KMS-11 (cell line): ENCODE measurements around the gene ADAMTS17.

Experiments
- H2AFZ ChIP-seq: fragments of 200-600 bp; sonication (generic); 2 replicates; pipeline ENCODE4 v1.6.1; 2016; ENCODE audit warnings: antibody characterized with exemption, mixed run types, low read depth
- H3K27ac ChIP-seq: fragments of 200-600 bp; sonication (generic); 2 replicates; pipeline ENCODE4 v1.6.1; 2016; ENCODE audit warnings: mild to moderate bottlenecking, mixed run types
- H3K27me3 ChIP-seq: fragments of 200-600 bp; sonication (generic); 2 replicates; pipeline ENCODE4 v1.6.1; 2017; ENCODE audit warnings: mild to moderate bottlenecking, low read depth, mixed run types, moderate library complexity; ENCODE audit not compliant: insufficient read depth
- H3K36me3 ChIP-seq: fragments of 200-600 bp; sonication (generic); 2 replicates; pipeline ENCODE4 v1.6.1; 2017; ENCODE audit warnings: mild to moderate bottlenecking, mixed run types; ENCODE audit not compliant: insufficient read depth
- H3K4me1 ChIP-seq: fragments of 200-600 bp; sonication (generic); 2 replicates; pipeline ENCODE4 v1.6.1; 2016; ENCODE audit warnings: mild to moderate bottlenecking, low read depth, mixed run types; ENCODE audit not compliant: poor library complexity, severe bottlenecking
- H3K4me2 ChIP-seq: fragments of 200-600 bp; sonication (generic); 2 replicates; pipeline ENCODE4 v1.7.0; 2016; ENCODE audit warnings: mild to moderate bottlenecking, mixed run types
- H3K4me3 ChIP-seq: fragments of 200-600 bp; sonication (generic); IDR thresholded peaks from 2 replicates; pipeline ENCODE4 v1.6.1; 2017; ENCODE audit warnings: low read depth, low read length, mixed read lengths; ENCODE audit not compliant: insufficient read depth
- H3K79me2 ChIP-seq: fragments of 200-600 bp; sonication (generic); 2 replicates; pipeline ENCODE4 v1.6.1; 2016; ENCODE audit warnings: low read depth, mixed run types; ENCODE audit not compliant: insufficient read depth
- H3K9ac ChIP-seq: fragments of 200-600 bp; sonication (generic); 2 replicates; pipeline ENCODE4 v1.6.1; 2016; ENCODE audit warnings: mild to moderate bottlenecking, mixed run types
- H4K20me1 ChIP-seq: fragments of 200-600 bp; sonication (generic); 2 replicates; pipeline ENCODE4 v1.6.1; 2016; ENCODE audit warnings: mild to moderate bottlenecking, mixed run types; ENCODE audit not compliant: insufficient read depth
- TF ChIP-seq, protein P1 (sequence below): fragments of 200-600 bp; sonication (generic); conservative IDR thresholded peaks from 2 replicates; pipeline ENCODE4 v1.6.1; 2017; ENCODE audit warnings: low read depth, mild to moderate bottlenecking, antibody characterized with exemption, low read length, moderate library complexity, mixed read lengths

ADAMTS17 gene

DNA sequence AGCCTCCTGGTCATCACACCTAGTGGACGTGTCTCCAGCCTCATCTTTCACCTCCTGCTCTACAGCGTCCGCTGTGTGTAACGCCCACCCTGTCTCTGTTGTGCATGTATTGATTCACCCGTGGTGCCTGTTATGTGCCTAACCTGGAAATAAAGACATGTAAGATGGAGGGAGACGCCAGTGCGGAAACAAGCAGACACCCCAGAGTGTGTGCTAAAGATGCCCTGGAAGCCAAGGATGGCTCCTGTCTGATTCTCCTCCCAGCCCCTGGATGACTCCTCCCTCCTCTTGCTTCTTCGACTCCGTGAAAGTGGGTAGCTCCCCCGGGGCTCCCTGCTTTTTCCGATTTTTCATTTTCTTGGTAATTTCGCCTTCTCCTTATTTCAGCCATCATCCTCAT is 241.8 kb downstream of the ADAMTS17 start:
- TF ChIP-seq, protein P1, sequence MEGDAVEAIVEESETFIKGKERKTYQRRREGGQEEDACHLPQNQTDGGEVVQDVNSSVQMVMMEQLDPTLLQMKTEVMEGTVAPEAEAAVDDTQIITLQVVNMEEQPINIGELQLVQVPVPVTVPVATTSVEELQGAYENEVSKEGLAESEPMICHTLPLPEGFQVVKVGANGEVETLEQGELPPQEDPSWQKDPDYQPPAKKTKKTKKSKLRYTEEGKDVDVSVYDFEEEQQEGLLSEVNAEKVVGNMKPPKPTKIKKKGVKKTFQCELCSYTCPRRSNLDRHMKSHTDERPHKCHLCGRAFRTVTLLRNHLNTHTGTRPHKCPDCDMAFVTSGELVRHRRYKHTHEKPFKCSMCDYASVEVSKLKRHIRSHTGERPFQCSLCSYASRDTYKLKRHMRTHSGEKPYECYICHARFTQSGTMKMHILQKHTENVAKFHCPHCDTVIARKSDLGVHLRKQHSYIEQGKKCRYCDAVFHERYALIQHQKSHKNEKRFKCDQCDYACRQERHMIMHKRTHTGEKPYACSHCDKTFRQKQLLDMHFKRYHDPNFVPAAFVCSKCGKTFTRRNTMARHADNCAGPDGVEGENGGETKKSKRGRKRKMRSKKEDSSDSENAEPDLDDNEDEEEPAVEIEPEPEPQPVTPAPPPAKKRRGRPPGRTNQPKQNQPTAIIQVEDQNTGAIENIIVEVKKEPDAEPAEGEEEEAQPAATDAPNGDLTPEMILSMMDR = no peak
- Histone ChIP-seq H3K27ac (no peak overlapping the region), H3K4me3 (no peak overlapping the region), H4K20me1 (no peaks in the 10 kb centered on the region), H2AFZ (no peak overlapping the region), H3K79me2 (no peaks in the 10 kb centered on the region), H3K4me1 (no peaks in the 10 kb centered on the region), H3K4me2 (no peak overlapping the region), H3K9ac (no peak overlapping the region), H3K36me3 (no peaks in the 10 kb centered on the region), H3K27me3 (no peaks in the 10 kb centered on the region)

DNA sequence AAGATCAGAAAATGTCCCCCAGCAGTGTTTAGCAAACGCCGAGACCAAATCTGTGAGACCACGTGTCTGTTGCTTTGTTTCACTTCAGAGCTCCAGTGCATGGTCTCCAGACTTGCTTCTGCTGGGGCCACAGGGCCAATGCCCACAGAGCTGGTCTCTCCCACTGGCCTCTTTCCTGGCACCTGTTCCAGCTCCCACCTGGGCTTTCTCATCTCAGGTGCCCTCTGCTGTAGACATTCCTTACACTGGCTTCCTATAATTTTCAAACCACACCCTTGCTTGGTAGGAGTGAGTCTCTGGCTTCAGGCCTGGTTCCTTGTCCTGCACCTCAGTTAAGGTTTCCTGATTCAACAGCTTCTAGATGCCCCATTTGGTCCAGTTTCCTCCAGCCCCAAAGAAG is 243.1 kb downstream of the ADAMTS17 start:
- H3K79me2 ChIP-seq = no peaks in the 10 kb centered on the region
- H3K9ac ChIP-seq = no peak overlapping the region

DNA sequence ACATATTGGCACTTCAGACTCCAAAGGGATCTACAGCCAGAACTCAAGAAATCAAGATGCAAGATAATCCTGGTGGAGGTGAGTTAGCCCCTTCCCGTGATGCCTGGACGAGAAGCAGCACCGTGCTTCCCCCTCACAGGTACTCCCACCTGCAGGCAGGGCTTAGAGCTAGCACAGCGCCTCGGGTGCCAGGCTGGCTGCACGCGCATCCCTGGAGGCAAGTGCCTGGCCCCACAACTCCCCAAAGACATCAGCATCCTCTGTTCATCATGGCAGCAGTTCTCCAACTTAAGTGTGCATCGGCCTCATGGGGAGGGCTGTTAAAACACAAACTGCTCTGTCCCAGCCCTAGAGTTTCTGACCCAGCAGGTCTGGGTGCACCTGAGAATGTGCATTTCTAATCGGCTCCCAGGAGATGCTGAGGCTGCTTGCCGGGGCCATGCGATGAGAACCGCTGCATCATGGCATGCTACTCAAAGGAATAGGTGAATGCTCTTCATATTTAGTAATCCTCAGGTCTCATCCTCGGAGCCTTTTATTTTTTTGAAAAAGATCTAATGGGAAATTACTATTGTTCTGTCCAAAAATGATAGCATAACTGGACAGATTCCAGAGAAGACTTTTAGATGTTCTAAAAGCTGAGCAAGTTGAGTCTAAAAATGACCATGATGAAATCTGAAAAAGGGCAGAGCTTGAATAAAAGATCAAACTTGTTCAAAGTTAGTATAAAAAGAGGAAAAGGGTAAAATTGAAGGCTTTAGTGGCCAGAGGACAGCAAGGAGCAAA is 244.2 kb downstream of the ADAMTS17 start:
- Histone ChIP-seq H3K4me2 (no peak overlapping the region), H3K79me2 (no peaks in the 10 kb centered on the region), H3K9ac (no peak overlapping the region), H3K27me3 (no peaks in the 10 kb centered on the region), H4K20me1 (no peaks in the 10 kb centered on the region), H2AFZ (no peak overlapping the region), H3K4me1 (no peaks in the 10 kb centered on the region), H3K27ac (no peak overlapping the region), H3K4me3 (no peak overlapping the region), H3K36me3 (no peaks in the 10 kb centered on the region)
- TF ChIP-seq, protein P1 = no peak

More for the DNA sequence above, 243.1 kb downstream of the ADAMTS17 start:
- no peak overlapping the region for H3K27ac ChIP-seq
- no peaks in the 10 kb centered on the region for H4K20me1 ChIP-seq
- H3K4me2 ChIP-seq = no peak overlapping the region
- TF ChIP-seq, protein P1 = no peak
- no peaks in the 10 kb centered on the region for H3K4me1 ChIP-seq
- H3K36me3 ChIP-seq = no peaks in the 10 kb centered on the region
- no peak overlapping the region for H2AFZ ChIP-seq
- no peaks in the 10 kb centered on the region for H3K27me3 ChIP-seq
- H3K4me3 ChIP-seq = no peak overlapping the region

DNA sequence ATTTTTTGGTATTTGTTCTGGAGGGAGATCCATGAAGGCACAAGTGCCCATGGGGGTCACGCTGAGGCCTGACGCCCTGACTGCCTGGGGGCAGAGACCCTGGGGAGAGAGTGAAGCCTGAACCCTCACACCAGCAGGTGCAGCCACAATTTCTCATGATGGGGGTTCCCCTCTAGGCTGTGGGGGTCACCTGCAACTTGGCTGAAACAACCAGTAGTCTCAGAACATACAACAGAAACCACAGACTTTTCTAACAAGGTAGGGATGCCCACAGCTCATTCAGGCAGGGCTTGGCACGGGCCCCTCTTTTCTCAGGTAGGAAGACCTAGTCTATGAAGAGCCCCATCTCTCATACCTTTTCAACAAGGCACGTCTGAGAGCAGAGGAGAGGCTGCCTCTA is 245.1 kb downstream of the ADAMTS17 start:
- Histone ChIP-seq H4K20me1 (no peaks in the 10 kb centered on the region), H2AFZ (no peak overlapping the region), H3K4me2 (no peak overlapping the region), H3K4me3 (no peak overlapping the region), H3K4me1 (no peaks in the 10 kb centered on the region), H3K9ac (no peak overlapping the region), H3K27ac (no peak overlapping the region), H3K36me3 (no peaks in the 10 kb centered on the region), H3K79me2 (no peaks in the 10 kb centered on the region), H3K27me3 (no peaks in the 10 kb centered on the region)
- TF ChIP-seq, protein P1 = no peak
